GM19468 (cell line): ENCODE measurements around the gene TBATA.

Experiments used
- ATAC-seq: cut with Tn5 transposase; IDR thresholded peaks from one replicate; pipeline ENCODE4 v1.9.1; 2021; ENCODE audit warnings: mild to moderate bottlenecking, moderate library complexity, moderate number of reproducible peaks; ENCODE audit not compliant: unreplicated experiment; ENCODE audit errors: extremely low read depth

TBATA gene

GRCh38 chr10:70785190-70785589, at the start of gene TBATA:
Gene TBATA (minus strand): TSS chr10:70785377. CDS start chr10:70783379, 1,998 bp downstream.
- no peak for ATAC-seq

- no peak for ATAC-seq
Measured at GRCh38 chr10:70834441-70835151, 49.4 kb upstream of the TBATA start.

GRCh38 chr10:70834021-70834420, 48.8 kb upstream of the TBATA start:
- ATAC-seq = no peak

GRCh38 chr10:70833601-70834000, 48.4 kb upstream of the TBATA start:
- ATAC-seq = no peak

- ATAC-seq = no peak
Measured at GRCh38 chr10:70832852-70833528, 47.8 kb upstream of the TBATA start.

- no peak for ATAC-seq
Measured at GRCh38 chr10:70832221-70832620, 47.0 kb upstream of the TBATA start.

- ATAC-seq = no peak
Measured at GRCh38 chr10:70830164-70830563, 45.0 kb upstream of the TBATA start.

- ATAC-seq = no peak
Measured at GRCh38 chr10:70829543-70829942, 44.4 kb upstream of the TBATA start.

GRCh38 chr10:70828923-70829322, 43.7 kb upstream of the TBATA start:
- no peak for ATAC-seq

GRCh38 chr10:70827086-70827757, 42.0 kb upstream of the TBATA start:
- no peak for ATAC-seq

- no peak for ATAC-seq
Measured at GRCh38 chr10:70822076-70822820, 37.1 kb upstream of the TBATA start.

- no peak for ATAC-seq
Measured at GRCh38 chr10:70820976-70821750, 36.0 kb upstream of the TBATA start.

- no peak for ATAC-seq
Measured at GRCh38 chr10:70816220-70816894, 31.2 kb upstream of the TBATA start.

- peak; percentile 67 for ATAC-seq
Measured at GRCh38 chr10:70815504-70816219, 30.5 kb upstream of the TBATA start, which contains the start of gene SGPL1. Gene SGPL1 (plus strand): TSS chr10:70815948. CDS start chr10:70816854, 906 bp downstream.

GRCh38 chr10:70814126-70814525, 28.9 kb upstream of the TBATA start:
- ATAC-seq = no peak

GRCh38 chr10:70812814-70813213, 27.6 kb upstream of the TBATA start:
- no peak for ATAC-seq

- ATAC-seq = no peak
Measured at GRCh38 chr10:70811881-70812280, 26.7 kb upstream of the TBATA start.

- ATAC-seq = no peak
Measured at GRCh38 chr10:70810967-70811366, 25.8 kb upstream of the TBATA start.

- ATAC-seq = no peak
Measured at GRCh38 chr10:70809726-70810125, 24.5 kb upstream of the TBATA start.
